ENCODE results near the gene MSX1.

The MSX1 gene

GRCh38 chr4:4829837-4830236 lies 29.6 kb upstream of the MSX1 start:
- H3K4me1 ChIP-seq (ENCODE audit: insufficient read depth, low read length), result no peaks in the 10 kb centered on the region
- H3K4me3 ChIP-seq (ENCODE audit: low read length), result no peak overlapping the region
- peaks cover 10% of the 10 kb centered on the region for H3K27me3 ChIP-seq (ENCODE audit: insufficient read depth, low read length)
- no peaks in the 10 kb centered on the region for H3K9me3 ChIP-seq (ENCODE audit: low read length)
- no peak overlapping the region for H2AFZ ChIP-seq (ENCODE audit: low read depth, low read length)
- no peaks in the 10 kb centered on the region for H3K36me3 ChIP-seq (ENCODE audit: insufficient read depth, low read length)

- H3K9me3 ChIP-seq (ENCODE audit: low read length), result no peaks in the 10 kb centered on the region
- H3K4me1 ChIP-seq (ENCODE audit: insufficient read depth, low read length), result no peaks in the 10 kb centered on the region
- H3K36me3 ChIP-seq (ENCODE audit: insufficient read depth, low read length), result no peaks in the 10 kb centered on the region
- H3K4me3 ChIP-seq (ENCODE audit: low read length), result no peak overlapping the region
- H2AFZ ChIP-seq (ENCODE audit: low read depth, low read length), result no peak overlapping the region
- peaks cover 10% of the 10 kb centered on the region for H3K27me3 ChIP-seq (ENCODE audit: insufficient read depth, low read length)
These were observed 28.2 kb upstream of the MSX1 start for GRCh38 chr4:4831266-4831665.

- peaks cover 13% of the 10 kb centered on the region for H3K27me3 ChIP-seq (ENCODE audit: insufficient read depth, low read length)
- no peaks in the 10 kb centered on the region for H3K36me3 ChIP-seq (ENCODE audit: insufficient read depth, low read length)
- no peak overlapping the region for H2AFZ ChIP-seq (ENCODE audit: low read depth, low read length)
- no peaks in the 10 kb centered on the region for H3K9me3 ChIP-seq (ENCODE audit: low read length)
- no peak overlapping the region for H3K4me3 ChIP-seq (ENCODE audit: low read length)
- H3K4me1 ChIP-seq (ENCODE audit: insufficient read depth, low read length), result no peaks in the 10 kb centered on the region
These were observed 27.6 kb upstream of the MSX1 start for GRCh38 chr4:4831825-4832224.

GRCh38 chr4:4836044-4836443 lies 23.4 kb upstream of the MSX1 start:
- Histone ChIP-seq H3K27me3 (ENCODE audit: insufficient read depth, low read length) (peaks cover 8% of the 10 kb centered on the region), H3K36me3 (ENCODE audit: insufficient read depth, low read length) (no peaks in the 10 kb centered on the region), H3K4me3 (ENCODE audit: low read length) (no peak overlapping the region), H3K4me1 (ENCODE audit: insufficient read depth, low read length) (peaks cover 17% of the 10 kb centered on the region), H3K9me3 (ENCODE audit: low read length) (no peaks in the 10 kb centered on the region), H2AFZ (ENCODE audit: low read depth, low read length) (no peak overlapping the region)

- Histone ChIP-seq H2AFZ (ENCODE audit: low read depth, low read length) (no peak overlapping the region), H3K9me3 (ENCODE audit: low read length) (no peaks in the 10 kb centered on the region), H3K4me3 (ENCODE audit: low read length) (no peak overlapping the region), H3K4me1 (ENCODE audit: insufficient read depth, low read length) (peaks cover 17% of the 10 kb centered on the region), H3K27me3 (ENCODE audit: insufficient read depth, low read length) (peaks cover 14% of the 10 kb centered on the region), H3K36me3 (ENCODE audit: insufficient read depth, low read length) (no peaks in the 10 kb centered on the region)
These were observed 22.1 kb upstream of the MSX1 start for GRCh38 chr4:4837316-4837715.

GRCh38 chr4:4838051-4838935 lies 21.2 kb upstream of the MSX1 start:
- peaks cover 17% of the 10 kb centered on the region for H3K4me1 ChIP-seq (ENCODE audit: insufficient read depth, low read length)
- peak overlapping the region; percentile 11 for H3K4me3 ChIP-seq (ENCODE audit: low read length)
- H3K27me3 ChIP-seq (ENCODE audit: insufficient read depth, low read length), result peaks cover 19% of the 10 kb centered on the region
- peak overlapping the region; percentile 60 for H2AFZ ChIP-seq (ENCODE audit: low read depth, low read length)
- H3K9me3 ChIP-seq (ENCODE audit: low read length), result no peaks in the 10 kb centered on the region
- H3K36me3 ChIP-seq (ENCODE audit: insufficient read depth, low read length), result no peaks in the 10 kb centered on the region

- peaks cover 19% of the 10 kb centered on the region for H3K27me3 ChIP-seq (ENCODE audit: insufficient read depth, low read length)
These were observed 20.3 kb upstream of the MSX1 start for GRCh38 chr4:4838936-4839810.

GRCh38 chr4:4840351-4840750 lies 19.1 kb upstream of the MSX1 start:
- H3K27me3 ChIP-seq (ENCODE audit: insufficient read depth, low read length), result peaks cover 19% of the 10 kb centered on the region
- peaks cover 27% of the 10 kb centered on the region for H3K4me1 ChIP-seq (ENCODE audit: insufficient read depth, low read length)
- H2AFZ ChIP-seq (ENCODE audit: low read depth, low read length), result no peak overlapping the region
- H3K36me3 ChIP-seq (ENCODE audit: insufficient read depth, low read length), result no peaks in the 10 kb centered on the region
- H3K4me3 ChIP-seq (ENCODE audit: low read length), result no peak overlapping the region
- no peaks in the 10 kb centered on the region for H3K9me3 ChIP-seq (ENCODE audit: low read length)

More at GRCh38 chr4:4838936-4839810, 20.3 kb upstream of the MSX1 start:
- Histone ChIP-seq H3K4me3 (ENCODE audit: low read length) (no peak overlapping the region), H3K36me3 (ENCODE audit: insufficient read depth, low read length) (no peaks in the 10 kb centered on the region), H2AFZ (ENCODE audit: low read depth, low read length) (peak overlapping the region; percentile 60), H3K9me3 (ENCODE audit: low read length) (no peaks in the 10 kb centered on the region), H3K4me1 (ENCODE audit: insufficient read depth, low read length) (peaks cover 24% of the 10 kb centered on the region)

GRCh38 chr4:4841156-4841555 lies 18.3 kb upstream of the MSX1 start:
- H2AFZ ChIP-seq (ENCODE audit: low read depth, low read length), result no peak overlapping the region
- peaks cover 27% of the 10 kb centered on the region for H3K4me1 ChIP-seq (ENCODE audit: insufficient read depth, low read length)
- H3K9me3 ChIP-seq (ENCODE audit: low read length), result no peaks in the 10 kb centered on the region
- no peak overlapping the region for H3K4me3 ChIP-seq (ENCODE audit: low read length)
- no peaks in the 10 kb centered on the region for H3K36me3 ChIP-seq (ENCODE audit: insufficient read depth, low read length)
- peaks cover 19% of the 10 kb centered on the region for H3K27me3 ChIP-seq (ENCODE audit: insufficient read depth, low read length)

- H2AFZ ChIP-seq (ENCODE audit: low read depth, low read length), result no peak overlapping the region
- no peak overlapping the region for H3K4me3 ChIP-seq (ENCODE audit: low read length)
- H3K9me3 ChIP-seq (ENCODE audit: low read length), result no peaks in the 10 kb centered on the region
- peaks cover 15% of the 10 kb centered on the region for H3K27me3 ChIP-seq (ENCODE audit: insufficient read depth, low read length)
- peaks cover 27% of the 10 kb centered on the region for H3K4me1 ChIP-seq (ENCODE audit: insufficient read depth, low read length)
- no peaks in the 10 kb centered on the region for H3K36me3 ChIP-seq (ENCODE audit: insufficient read depth, low read length)
These were observed 16.7 kb upstream of the MSX1 start for GRCh38 chr4:4842476-4843441.

- H3K27me3 ChIP-seq (ENCODE audit: insufficient read depth, low read length), result peaks cover 15% of the 10 kb centered on the region
- no peak overlapping the region for H3K4me3 ChIP-seq (ENCODE audit: low read length)
- no peak overlapping the region for H2AFZ ChIP-seq (ENCODE audit: low read depth, low read length)
- H3K36me3 ChIP-seq (ENCODE audit: insufficient read depth, low read length), result no peaks in the 10 kb centered on the region
- no peaks in the 10 kb centered on the region for H3K9me3 ChIP-seq (ENCODE audit: low read length)
- H3K4me1 ChIP-seq (ENCODE audit: insufficient read depth, low read length), result peaks cover 17% of the 10 kb centered on the region
These were observed 15.7 kb upstream of the MSX1 start for GRCh38 chr4:4843635-4844291.

- Histone ChIP-seq H3K9me3 (ENCODE audit: low read length) (no peaks in the 10 kb centered on the region), H3K27me3 (ENCODE audit: insufficient read depth, low read length) (peaks cover 22% of the 10 kb centered on the region), H3K4me1 (ENCODE audit: insufficient read depth, low read length) (peaks cover 10% of the 10 kb centered on the region)
These were observed 14.4 kb upstream of the MSX1 start for GRCh38 chr4:4845027-4845426.

More at GRCh38 chr4:4845027-4845426, 14.4 kb upstream of the MSX1 start:
- no peaks in the 10 kb centered on the region for H3K36me3 ChIP-seq (ENCODE audit: insufficient read depth, low read length)
- no peak overlapping the region for H3K4me3 ChIP-seq (ENCODE audit: low read length)
- no peak overlapping the region for H2AFZ ChIP-seq (ENCODE audit: low read depth, low read length)
